GM23338 (cell line): ENCODE measurements around the gene TMEM134. TPM values are rescaled to one million over a fixed set of nuclear protein-coding genes. Genes with fewer than 3 reads are reported as not detected.

Source experiments
- ATAC-seq: fragments of 200-7000 bp; cut with Tn5 transposase; 3 replicates; pipeline ENCODE4 v1.9.1; 2020
- DNase-seq: peaks from one replicate; pipeline ENCODE4 v3.0.0-alpha.2; 2015; ENCODE audit warnings: low spot score
- H2AFZ ChIP-seq: fragments of 200-600 bp; sonication (generic); 2 replicates; pipeline ENCODE4 v1.8.0; 2016; ENCODE audit warnings: antibody characterized with exemption, mild to moderate bottlenecking, moderate library complexity
- H3F3A ChIP-seq: fragments of 200-600 bp; sonication (generic); replicated peaks from 2 replicates; pipeline ENCODE4 v1.8.0; 2017; ENCODE audit warnings: antibody characterized with exemption, mixed run types, low read depth
- H3K27ac ChIP-seq: fragments of 200-600 bp; sonication (generic); 2 replicates; pipeline ENCODE4 v1.6.1; 2016; ENCODE audit warnings: low read depth
- H3K27me3 ChIP-seq: fragments of 200-600 bp; sonication (generic); 2 replicates; pipeline ENCODE4 v1.8.0; 2016; ENCODE audit warnings: mild to moderate bottlenecking, mixed run types, moderate library complexity; ENCODE audit not compliant: insufficient read depth
- H3K36me3 ChIP-seq: fragments of 200-600 bp; sonication (generic); 2 replicates; pipeline ENCODE4 v1.8.0; 2016; ENCODE audit warnings: mild to moderate bottlenecking; ENCODE audit not compliant: insufficient read depth
- H3K4me1 ChIP-seq: fragments of 200-600 bp; sonication (generic); 2 replicates; pipeline ENCODE4 v1.8.0; 2016; ENCODE audit warnings: mild to moderate bottlenecking, moderate library complexity; ENCODE audit not compliant: insufficient read depth
- H3K4me2 ChIP-seq: fragments of 200-600 bp; sonication (generic); 2 replicates; pipeline ENCODE4 v1.7.1; 2017; ENCODE audit warnings: mixed run types
- H3K4me3 ChIP-seq: fragments of 200-600 bp; sonication (generic); 2 replicates; pipeline ENCODE4 v1.6.1; 2016; ENCODE audit warnings: mixed run types
- H3K79me2 ChIP-seq: fragments of 200-600 bp; sonication (generic); replicated peaks from 2 replicates; pipeline ENCODE4 v1.8.0; 2017; ENCODE audit warnings: mild to moderate bottlenecking; ENCODE audit not compliant: insufficient read depth
- H3K9me2 ChIP-seq: fragments of 200-600 bp; sonication (generic); 2 replicates; pipeline ENCODE4 v1.8.0; 2017; ENCODE audit not compliant: insufficient read depth
- H4K20me1 ChIP-seq: fragments of 200-600 bp; sonication (generic); replicated peaks from 2 replicates; pipeline ENCODE4 v1.8.0; 2017; ENCODE audit warnings: mild to moderate bottlenecking; ENCODE audit not compliant: insufficient read depth
- H3K27ac Mint-ChIP-seq: 2 replicates; pipeline ENCODE4 v1.8.0; 2020; ENCODE audit warnings: inconsistent platforms, mild to moderate bottlenecking, moderate library complexity, mixed read lengths
- H3K27me3 Mint-ChIP-seq: 3 replicates; pipeline ENCODE4 v1.8.0; 2022; ENCODE audit warnings: low read depth, mild to moderate bottlenecking, moderate library complexity, mixed read lengths, inconsistent platforms; ENCODE audit not compliant: insufficient read depth, poor library complexity
- H3K36me3 Mint-ChIP-seq: 3 replicates; pipeline ENCODE4 v1.8.0; 2021; ENCODE audit warnings: low read depth, mild to moderate bottlenecking, inconsistent platforms, moderate library complexity, mixed read lengths
- H3K4me1 Mint-ChIP-seq: 3 replicates; pipeline ENCODE4 v1.8.0; 2020; ENCODE audit warnings: mild to moderate bottlenecking, inconsistent platforms, mixed read lengths
- H3K4me3 Mint-ChIP-seq: 3 replicates; pipeline ENCODE4 v1.8.0; 2021; ENCODE audit warnings: moderate library complexity, mild to moderate bottlenecking, inconsistent platforms, mixed read lengths
- H3K9me3 Mint-ChIP-seq: 3 replicates; pipeline ENCODE4 v1.8.0; 2020; ENCODE audit warnings: moderate library complexity, mild to moderate bottlenecking, inconsistent platforms, mixed read lengths
- CREB1 ChIP-seq: fragments of 250-450 bp; sonication (Bioruptor Pico); IDR thresholded peaks from 2 replicates; pipeline ENCODE4 v1.5.0; 2020; ENCODE audit warnings: low read depth, mild to moderate bottlenecking, moderate library complexity
- CTCF ChIP-seq, 2 experiments: fragments of 200-600 bp in 1 of 2; sonication (generic) in 1 of 2; conservative IDR thresholded peaks; 2 replicates each; pipeline versions ENCODE4 v1.5.1 to v1.6.1; 2016 to 2017; ENCODE audit warnings: antibody characterized with exemption in 2 of 2, low read depth in 2 of 2, mild to moderate bottlenecking in 2 of 2, moderate library complexity in 1 of 2
- POLR2AphosphoS5 ChIP-seq: IDR thresholded peaks from 2 replicates; pipeline ENCODE4 v1.6.1; 2016; ENCODE audit warnings: antibody characterized with exemption, low read depth
- ZNF331 ChIP-seq: fragments of 250-450 bp; sonication (Bioruptor Pico); IDR thresholded peaks from 2 replicates; pipeline ENCODE4 v1.5.0; 2020; ENCODE audit warnings: low read depth, mild to moderate bottlenecking, moderate library complexity
- polyA plus RNA-seq: library from polyadenylated mRNA; unstranded; fragments of >200 nt; fragmentation: Nextera tagmentation; extraction: Ambion mirVana; gene quantifications from 2 replicates; pipeline ENCODE4 v1.2.1, GENCODE V29; 2016
- total RNA-seq: library from RNA; depleted of rRNA; stranded (reverse); fragments of >200 nt; shearing (Covaris generic); gene quantifications from 2 replicates; pipeline ENCODE4 v1.2.3, GENCODE V29; 2014

Gene TMEM134
- total and polyA plus RNA-seq, 2 experiments from 2014 or later: 61.4 to 69.2 TPM

GRCh38 chr11:67421430-67422031 lies 47.5 kb downstream of the TMEM134 start:
- Histone ChIP-seq H3K4me1 (peaks cover 8% of the 10 kb centered on the region; the same call in 1 of the 2 replicates), H3K27ac (no peak overlapping the region), H4K20me1 (no peaks in the 10 kb centered on the region), H2AFZ (peak overlapping the region; percentile 88; the same call in 1 of the 2 replicates), H3K79me2 (no peaks in the 10 kb centered on the region), H3F3A (no peaks in the 10 kb centered on the region), H3K9me2 (no peaks in the 10 kb centered on the region), H3K4me2 (peak overlapping the region; percentile 78; the same call in 1 of the 2 replicates), H3K4me3 (peak overlapping the region; percentile 67), H3K36me3 (no peaks in the 10 kb centered on the region), H3K27me3 (0 out of 2 replicates have a peak, but pooled peaks cover 5% of the 10 kb centered on the region)
- peak; percentile 33; the same call in 2 of the 3 replicates for ATAC-seq
- peaks cover 27% of the 10 kb centered on the region for H3K27me3 Mint-ChIP-seq
- H3K27ac Mint-ChIP-seq: no peak overlapping the region
- H3K4me1 Mint-ChIP-seq: peaks cover 13% of the 10 kb centered on the region
- no peaks in the 10 kb centered on the region for H3K36me3 Mint-ChIP-seq
- peak overlapping the region; percentile 59 for H3K4me3 Mint-ChIP-seq
- 0 out of 4 replicates have a peak, but pooled peaks of 1 of the 2 experiments have one; percentile 22 for TF ChIP-seq CTCF (conservative IDR thresholded peaks at IDR 0.05; ENCODE audit: low read depth in 2 of 2)
- TF ChIP-seq POLR2AphosphoS5: no peak
- H3K9me3 Mint-ChIP-seq: no peaks in the 10 kb centered on the region; the same call in 2 of the 3 replicates
- no peak for DNase-seq

GRCh38 chr11:67420646-67421429 lies 48.2 kb downstream of the TMEM134 start:
- Histone ChIP-seq H3F3A (no peaks in the 10 kb centered on the region), H3K4me1 (peaks cover 15% of the 10 kb centered on the region; the same call in 1 of the 2 replicates), H3K79me2 (no peaks in the 10 kb centered on the region), H4K20me1 (no peaks in the 10 kb centered on the region), H3K9me2 (no peaks in the 10 kb centered on the region), H3K27ac (no peak overlapping the region), H3K4me2 (peak overlapping the region; percentile 83), H3K4me3 (peak overlapping the region; percentile 67), H3K27me3 (0 out of 2 replicates have a peak, but pooled peaks cover 5% of the 10 kb centered on the region), H3K36me3 (no peaks in the 10 kb centered on the region), H2AFZ (peak overlapping the region; percentile 88; the same call in 1 of the 2 replicates)
- peaks cover 25% of the 10 kb centered on the region for H3K27me3 Mint-ChIP-seq
- H3K4me1 Mint-ChIP-seq: peaks cover 19% of the 10 kb centered on the region
- peak; percentile 83 for ATAC-seq
- DNase-seq: peak; percentile 96
- no peak overlapping the region for H3K27ac Mint-ChIP-seq
- TF ChIP-seq CREB1 (peak; percentile 51; the same call in 1 of the 2 replicates), ZNF331 (CRISPR knock-in tag) (no peak), POLR2AphosphoS5 (peak; percentile 88), CTCF (conservative IDR thresholded peaks at IDR 0.05; ENCODE audit: low read depth in 2 of 2) (no peak)
- H3K36me3 Mint-ChIP-seq: no peaks in the 10 kb centered on the region
- peak overlapping the region; percentile 69 for H3K4me3 Mint-ChIP-seq
- no peaks in the 10 kb centered on the region; the same call in 2 of the 3 replicates for H3K9me3 Mint-ChIP-seq
